ENCODE data around the gene EXOC4.
"Not testable (repeated sequence)": the region's sequence is repeated elsewhere in the genome, so short reads cannot be mapped to it uniquely, and the experiment has no call there.

Gene EXOC4

DNA sequence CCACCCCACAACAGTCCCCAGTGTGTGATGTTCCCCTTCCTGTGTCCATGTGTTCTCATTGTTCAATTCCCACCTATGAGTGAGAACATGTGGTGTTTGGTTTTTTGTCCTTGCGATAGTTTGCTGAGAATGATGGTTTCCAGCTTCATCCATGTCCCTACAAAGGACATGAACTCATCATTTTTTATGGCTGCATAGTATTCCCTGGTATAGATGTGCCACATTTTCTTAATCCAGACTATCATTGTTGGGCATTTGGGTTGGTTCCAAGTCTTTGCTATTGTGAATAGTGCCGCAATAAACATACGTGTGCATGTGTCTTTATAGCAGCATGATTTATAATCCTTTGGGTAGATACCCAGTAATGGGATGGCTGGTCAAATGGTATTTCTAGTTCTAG, 26.1 kb downstream of the EXOC4 start:
- not testable (repeated sequence) for DNase-seq

DNA sequence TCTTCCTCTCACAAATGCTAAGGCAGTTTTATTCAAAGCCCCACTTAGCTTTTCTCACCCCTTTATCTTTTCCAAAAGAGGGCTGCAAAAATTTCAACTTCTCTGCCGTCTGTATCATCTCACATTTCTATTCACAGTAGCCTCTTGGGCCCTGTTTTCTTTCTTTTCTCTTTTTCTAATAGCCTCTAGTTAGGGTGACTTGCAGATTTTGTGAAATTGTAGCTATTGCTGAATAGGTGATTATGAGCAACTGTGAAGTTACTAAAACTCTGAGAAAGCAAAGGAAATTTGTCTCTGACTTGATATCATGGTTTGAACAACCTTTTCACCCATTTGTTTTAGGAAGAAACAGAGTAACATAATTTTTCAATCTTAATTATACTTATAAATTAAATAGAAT, 29.2 kb downstream of the EXOC4 start:
- no peak for DNase-seq

DNA sequence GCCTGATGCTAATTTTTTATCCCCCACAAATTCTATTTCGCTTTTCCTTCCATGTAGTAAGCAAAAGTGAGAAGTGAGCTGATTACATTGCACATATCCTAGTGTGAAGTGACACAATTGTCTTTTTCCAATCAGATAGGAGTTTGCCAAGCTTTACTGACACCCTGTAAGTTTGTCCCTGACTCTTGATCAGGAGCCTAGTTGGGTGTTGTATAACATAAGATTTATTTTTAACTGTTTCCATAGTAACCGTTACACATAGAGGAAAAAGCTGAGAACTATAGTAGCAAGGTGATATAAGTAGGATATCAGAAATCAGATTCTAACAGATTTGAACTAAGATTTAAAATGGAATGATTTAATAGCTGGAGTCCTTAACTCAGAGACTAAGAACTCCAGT, 31.2 kb downstream of the EXOC4 start:
- DNase-seq = no peak

DNA sequence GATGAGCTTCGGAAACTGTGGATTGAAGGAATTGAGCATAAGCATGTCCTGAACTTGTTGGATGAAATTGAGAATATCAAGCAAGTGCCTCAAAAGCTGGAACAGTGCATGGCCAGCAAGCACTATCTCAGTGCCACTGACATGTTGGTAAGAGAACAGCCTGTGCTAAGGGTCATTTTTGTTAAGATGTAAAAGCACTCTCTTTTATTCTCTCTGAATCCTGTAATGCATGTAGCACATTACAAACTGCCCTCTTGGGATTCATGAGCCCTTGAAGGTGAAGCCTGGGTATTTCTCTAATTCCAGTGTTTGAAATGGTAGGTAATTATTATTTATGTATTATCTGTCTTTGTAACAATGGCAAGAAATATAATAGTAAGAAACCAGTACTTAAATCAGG, 36.1 kb downstream of the EXOC4 start:
- no peak for DNase-seq

DNA sequence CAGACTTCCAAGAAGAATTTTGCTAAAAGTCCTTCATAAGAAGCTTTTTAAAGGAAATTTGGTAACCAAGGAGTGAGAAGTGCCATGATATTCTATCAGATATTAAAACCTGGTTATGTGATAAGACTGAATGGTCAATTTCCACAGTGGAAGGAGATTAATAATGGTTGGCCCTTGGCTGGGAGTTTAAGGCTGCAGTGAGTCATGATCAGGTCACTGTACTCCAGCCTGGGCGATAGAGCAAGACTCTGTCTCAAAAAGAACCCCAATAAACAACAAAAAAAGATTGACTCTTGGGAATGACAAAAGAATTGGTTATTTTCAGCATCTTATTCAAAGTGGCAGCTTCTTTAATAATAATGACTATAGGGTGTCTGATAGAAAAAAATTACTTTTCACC, 37.2 kb downstream of the EXOC4 start:
- no peak for DNase-seq

DNA sequence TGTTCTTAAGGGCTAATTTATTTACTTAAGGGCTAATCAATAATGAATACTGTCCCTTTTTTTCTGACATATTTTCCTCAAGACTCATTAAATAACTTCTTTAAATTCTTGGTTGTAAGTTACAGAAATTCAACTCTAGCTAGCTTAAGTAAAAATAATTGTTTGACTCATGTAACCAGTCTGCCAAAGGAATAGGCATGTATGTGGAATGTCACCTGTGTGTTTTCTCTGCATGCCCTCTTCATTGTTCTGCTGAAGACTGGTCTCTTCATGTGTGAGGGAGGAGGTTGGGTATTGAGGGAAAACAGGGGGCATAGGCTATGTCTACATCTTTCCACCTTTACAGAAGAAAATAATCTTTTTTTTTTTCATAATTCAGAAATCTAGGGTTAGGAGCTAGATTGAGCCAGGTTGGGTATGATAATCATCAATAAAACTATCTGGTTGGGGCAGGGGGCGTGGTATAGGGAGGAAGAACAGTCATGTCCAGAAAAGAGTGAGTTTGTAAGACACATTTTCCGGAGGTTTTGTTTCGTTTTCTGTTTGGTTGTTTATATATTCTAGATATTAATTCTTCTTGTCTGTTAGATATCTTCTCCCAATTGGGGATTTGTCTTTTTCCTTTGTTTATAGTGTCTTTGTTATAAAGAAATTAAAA, 37.9 kb downstream of the EXOC4 start:
- DNase-seq = no peak

DNA sequence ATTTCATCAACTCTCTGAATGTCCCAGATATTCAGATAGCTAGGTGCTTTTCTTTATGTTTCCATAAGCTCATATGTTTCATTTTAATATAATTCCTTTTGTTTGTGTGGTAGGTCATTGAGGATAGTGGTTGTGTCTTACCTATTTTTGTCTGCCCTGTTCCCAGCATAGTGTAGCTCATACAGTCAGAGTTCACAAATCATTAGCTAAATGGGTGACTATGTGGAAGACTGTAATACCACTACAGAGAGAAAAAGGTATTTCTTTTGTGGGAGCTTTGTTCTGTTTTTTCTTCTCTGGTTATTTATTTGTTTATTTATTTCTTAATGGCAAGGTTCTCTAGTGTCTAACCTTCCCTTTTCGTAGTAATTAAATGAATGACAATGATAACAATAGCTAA, 39.8 kb downstream of the EXOC4 start:
- no peak for DNase-seq

DNA sequence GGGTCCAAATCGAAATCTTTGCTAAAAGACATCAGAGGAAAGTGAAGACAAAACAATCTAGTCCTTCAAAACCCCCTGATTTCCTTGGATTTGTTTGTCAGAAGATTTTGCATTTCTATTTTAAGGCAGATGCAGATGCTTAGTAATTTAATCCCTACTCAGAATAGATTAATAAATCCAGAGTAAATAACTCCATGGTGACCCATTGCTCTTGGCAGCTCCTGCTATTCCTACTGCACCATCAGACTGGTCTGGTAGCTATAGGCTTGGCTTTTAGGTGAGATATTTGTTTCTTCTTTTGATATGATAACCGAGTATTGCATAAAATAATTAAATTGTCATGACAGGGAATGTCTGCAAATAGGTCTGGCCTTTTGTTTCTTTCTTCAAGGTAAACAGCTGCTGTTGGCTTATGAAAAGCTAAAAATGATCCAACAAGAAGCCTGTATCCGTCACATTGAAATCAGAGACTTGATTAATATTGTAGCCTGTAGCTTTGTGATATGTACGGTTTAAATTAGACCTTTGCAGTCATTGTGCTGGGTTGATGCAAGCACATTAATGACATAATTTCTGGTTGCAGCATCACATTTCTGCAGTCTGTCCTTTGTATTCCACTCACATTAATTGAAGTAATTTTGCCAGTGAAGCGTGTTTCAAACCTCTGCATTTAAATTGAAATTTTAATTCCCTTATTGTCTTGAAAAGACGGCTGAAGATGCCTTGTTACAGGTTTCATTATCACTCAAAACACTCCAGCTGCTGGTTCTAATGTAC, 40.7 kb downstream of the EXOC4 start:
- no peak for DNase-seq

DNA sequence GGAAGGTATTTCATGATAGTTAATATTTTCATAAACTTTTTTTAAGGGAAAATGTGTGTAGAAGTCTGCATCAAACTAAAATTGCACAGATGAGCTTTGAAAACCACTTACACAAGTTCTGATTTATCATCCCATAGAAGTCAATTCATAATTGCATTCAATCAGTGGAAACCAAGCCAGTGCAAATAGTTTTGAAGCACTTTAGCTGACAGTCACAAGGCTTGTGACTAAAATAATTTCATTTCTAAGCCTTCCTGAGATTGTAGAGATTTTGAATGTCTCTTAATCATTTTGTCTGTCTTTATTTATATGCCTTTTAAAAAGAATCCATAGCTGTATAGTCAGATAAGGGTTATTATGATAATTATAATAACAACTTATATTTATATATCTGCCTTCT, 41.4 kb downstream of the EXOC4 start:
- no peak for DNase-seq

DNA sequence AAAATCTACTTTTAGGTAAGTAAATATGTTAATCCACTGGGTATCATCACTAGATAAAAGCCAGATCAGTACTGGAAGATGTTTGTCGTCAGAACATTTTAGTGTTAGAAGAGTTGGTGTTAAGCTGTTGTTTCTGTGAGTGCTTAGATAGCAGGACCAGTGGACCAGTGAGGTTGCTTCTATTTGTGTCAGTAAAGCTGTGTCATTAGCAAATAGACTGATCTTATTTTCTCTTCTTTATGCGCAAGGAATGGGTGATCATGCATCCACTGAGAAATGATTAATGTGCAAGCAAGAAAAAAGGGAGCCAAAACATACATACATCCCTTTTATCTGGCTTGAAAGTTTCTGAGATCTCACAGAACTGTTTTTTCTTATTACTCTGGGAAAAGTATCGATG, 42.6 kb downstream of the EXOC4 start:
- no peak for DNase-seq

DNA sequence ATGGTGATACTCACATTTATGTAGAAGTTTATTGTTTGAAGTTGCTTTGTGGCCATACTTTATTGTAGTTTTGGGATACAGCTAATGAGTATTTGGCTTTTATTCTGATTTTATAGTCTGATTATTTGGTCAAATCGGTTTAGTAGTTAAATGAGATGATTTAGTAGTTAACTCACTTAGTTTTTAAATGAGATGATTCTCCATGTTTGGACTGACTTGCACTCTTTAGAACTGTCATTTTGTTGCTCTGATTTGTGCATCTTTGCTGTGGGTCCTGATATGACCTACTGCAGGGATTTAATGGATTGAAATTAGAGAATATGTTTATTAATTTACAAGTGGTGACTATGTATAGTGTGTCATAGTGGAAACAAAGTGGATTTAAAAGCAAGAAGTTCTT, 44.2 kb downstream of the EXOC4 start:
- DNase-seq = no peak

DNA sequence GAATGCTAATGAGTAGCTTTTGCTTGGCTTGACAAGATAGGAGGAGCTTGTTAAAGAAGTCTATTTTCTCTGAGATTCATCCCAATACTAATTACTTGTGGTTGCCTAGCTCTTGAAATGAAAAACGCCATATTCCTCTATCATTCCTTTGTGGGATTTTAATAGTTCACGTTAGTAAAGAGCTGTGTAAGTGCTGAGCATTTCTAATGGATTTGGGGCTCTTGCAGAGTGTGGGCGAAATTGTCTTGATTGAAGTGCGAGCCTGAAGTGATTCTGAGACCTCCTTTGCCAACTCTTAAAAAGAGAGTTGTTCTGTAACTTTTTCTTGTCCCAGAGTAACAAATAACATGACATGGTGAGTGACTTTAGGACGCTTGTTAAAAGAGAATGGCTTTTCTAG, 45.2 kb downstream of the EXOC4 start:
- DNase-seq = no peak

DNA sequence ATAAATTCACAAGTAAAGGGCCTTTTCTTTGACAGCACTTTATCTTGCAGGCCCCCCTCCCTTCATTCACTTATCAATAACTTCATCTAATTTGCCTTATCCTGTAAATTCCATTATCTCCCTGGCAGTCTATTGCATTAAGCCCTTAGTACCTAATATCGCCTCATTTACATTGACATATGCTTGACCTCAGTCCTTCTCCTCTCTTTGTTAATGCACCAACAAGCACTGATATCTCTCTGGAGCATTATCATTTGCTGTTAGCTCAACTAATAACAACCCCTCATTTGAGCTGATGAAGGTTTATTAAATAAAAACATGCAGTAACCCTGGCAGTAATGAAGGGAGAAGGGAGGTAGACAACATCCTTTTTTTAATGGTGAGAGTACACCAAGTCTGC, 46.8 kb downstream of the EXOC4 start:
- DNase-seq = no peak

DNA sequence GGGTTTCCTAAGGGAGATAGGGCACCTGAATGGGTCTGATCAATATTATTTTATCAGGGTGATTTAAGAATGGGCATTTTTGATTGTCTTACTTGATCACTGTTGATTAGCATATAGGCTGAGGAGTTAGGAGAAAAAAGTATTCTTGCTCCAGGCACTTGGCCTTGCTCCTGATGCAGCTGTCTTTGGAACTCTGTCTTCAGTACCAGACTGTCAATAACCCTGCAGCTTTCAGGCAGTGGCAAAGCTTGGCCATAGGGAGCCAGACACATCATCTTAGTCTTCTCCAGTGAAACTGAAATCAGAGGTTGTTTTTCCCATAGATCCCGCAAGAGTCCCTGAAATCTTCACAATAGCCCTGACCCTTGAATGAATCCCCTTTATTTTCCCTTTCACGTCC, 47.2 kb downstream of the EXOC4 start:
- DNase-seq = no peak

DNA sequence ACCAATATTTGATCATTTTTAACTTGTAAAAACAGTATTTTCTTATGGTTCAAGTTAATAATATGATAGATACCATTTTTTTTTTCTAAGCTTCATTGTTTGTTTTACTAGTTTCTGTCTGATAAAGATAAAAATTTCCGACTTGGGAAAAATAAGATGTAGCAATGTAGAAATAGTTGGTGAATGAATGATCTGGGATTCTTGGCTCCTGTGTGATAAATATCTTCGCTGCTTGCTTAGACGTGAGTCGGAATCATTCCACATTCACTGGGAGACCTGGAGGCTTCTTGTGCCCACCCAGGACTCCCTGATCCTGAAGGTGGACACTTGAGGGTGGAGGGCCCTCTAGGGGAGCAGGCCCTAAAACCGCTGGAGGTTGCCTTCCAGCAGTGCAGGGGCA, 47.9 kb downstream of the EXOC4 start:
- no peak for DNase-seq

DNA sequence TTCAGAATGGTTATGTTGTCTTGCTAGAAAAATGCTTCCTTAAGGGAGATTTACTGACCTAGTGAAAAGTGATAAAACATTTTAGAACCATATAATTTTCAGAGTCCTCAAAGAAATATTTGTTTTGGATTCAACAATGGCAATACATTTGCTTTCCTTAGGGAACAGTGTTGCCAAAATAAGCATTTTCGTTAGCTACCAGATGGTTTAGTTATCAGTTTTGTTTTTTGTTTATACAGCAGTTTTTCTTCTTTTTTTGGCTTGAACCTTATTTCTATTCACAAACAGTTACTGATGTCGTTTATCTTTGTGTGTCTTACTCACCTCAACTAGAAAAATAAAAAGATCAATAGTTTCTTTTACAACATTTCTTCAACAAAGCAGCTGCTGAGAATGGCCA, 48.6 kb downstream of the EXOC4 start:
- DNase-seq = no peak

DNA sequence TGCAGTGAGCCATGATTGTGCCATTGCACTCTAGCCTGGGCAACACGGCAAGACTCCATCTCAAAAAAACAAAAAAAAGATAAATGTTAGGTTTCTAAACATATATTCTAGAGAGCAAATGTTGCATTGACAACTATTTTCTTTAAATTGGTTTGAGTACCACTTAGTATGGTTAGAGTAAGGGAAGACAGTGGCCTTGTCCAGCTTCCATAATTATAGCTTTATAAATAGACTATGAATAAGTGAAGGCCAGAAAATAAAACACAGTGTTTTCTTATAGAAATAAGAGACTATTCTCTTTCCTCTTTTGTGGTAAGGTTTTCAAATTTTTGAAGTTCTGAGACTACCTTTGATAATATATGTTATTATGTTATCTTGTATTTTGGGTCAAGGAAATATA, 50.5 kb downstream of the EXOC4 start:
- DNase-seq = no peak

DNA sequence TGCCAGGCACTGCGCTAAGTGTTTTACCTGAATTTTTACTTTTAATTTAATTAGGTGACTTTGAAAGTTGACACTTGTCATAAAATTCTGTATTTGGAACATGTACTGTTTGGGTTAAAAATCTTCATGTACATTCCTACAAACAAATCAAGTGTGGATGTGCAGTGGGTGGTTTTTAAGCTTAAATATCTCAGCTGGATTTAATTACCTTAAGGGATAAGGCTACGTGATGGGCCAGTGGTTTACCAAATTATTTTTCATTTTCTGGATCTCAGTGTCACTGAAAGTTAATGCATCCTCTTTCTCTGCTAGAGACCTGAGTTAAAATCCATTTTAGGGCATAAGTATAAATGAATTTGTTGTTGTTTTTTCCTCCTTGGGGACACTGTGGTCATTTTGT, 51.1 kb downstream of the EXOC4 start:
- peak; percentile 4 for DNase-seq

DNA sequence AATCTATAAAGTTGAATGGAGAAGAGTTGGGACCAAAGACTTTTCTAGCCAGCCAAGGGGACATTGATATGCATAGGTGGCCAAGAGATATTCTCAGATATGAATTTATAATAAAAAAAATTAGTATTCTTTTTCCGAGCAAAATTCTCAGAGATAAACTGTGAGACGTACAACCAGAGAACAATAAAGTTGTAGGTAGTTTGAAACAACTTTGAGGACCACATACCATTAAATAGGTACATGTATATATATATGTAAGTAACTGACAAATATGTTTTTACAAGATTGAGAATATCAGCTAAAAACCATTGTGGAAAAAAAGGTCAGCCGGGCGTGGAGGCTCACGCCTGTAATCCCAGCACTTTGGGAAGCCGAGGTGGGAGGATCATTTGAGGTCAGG, 56.5 kb downstream of the EXOC4 start:
- no peak for DNase-seq

DNA sequence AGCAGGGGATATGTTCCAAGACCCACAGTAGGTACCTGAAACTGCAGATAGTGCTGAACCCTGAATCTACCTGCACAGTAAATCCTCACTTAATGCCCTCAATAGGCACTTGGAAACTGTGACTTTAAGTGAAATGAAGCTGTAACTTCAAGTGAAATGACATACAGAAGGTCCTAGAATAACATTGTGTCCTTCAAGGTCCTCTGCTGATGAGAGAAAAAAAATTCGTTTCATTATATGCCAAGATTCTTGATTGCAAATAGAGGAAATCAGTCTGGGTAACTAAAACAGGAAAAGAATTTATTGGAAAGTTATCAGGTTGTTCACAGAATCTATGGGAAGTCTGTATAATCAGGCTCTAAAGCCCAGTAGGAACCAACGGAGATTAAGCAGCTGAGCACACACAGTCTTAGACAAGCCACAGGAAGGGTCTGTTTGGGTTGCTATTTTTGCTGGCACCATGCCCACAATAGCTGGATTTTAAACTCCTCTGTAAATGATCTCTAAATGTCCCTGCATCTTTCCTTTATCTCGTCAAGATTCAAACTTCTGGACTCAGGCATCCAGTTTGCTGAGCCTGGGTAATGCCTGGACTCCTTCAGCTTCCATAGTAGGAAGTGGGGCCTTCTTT, 57.5 kb downstream of the EXOC4 start:
- DNase-seq = no peak

DNA sequence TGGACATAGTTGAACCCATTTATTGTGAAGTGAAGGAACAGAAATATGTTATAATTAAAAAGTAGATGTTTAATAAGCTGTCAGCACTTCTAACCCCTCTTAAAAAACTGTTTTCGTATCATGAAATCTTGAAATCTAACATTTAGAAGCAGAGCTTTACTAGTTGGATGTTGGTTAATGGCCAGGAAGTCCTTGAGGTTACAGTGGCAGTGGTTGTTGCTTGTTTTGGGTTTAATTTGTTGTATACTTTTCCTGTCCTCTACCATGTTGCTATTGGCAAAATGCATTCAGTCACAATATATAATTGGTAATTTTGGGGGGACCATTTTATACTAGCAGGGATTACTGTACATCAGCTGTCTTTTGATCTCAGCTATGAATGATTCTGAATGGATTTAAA, 60.7 kb downstream of the EXOC4 start:
- no peak for DNase-seq

DNA sequence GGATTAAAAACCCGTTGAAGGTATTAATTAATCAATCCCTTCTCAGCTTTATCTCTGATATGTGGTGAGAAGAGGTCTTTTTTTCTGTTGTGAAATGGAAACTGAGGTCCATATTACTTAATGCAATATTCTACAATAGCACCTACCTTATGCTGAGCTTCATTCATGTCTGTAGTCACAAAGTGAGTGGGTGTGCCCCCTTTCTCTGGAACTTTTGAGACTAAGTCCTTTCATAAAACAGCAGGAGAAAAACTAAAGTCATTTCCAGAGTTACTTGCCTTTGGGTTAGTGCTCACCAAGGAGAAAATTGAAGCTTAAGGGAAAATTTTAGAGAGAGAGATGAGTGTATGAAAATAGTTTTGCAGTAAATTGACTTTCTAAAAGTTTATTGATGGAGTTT, 61.2 kb downstream of the EXOC4 start:
- no peak for DNase-seq

DNA sequence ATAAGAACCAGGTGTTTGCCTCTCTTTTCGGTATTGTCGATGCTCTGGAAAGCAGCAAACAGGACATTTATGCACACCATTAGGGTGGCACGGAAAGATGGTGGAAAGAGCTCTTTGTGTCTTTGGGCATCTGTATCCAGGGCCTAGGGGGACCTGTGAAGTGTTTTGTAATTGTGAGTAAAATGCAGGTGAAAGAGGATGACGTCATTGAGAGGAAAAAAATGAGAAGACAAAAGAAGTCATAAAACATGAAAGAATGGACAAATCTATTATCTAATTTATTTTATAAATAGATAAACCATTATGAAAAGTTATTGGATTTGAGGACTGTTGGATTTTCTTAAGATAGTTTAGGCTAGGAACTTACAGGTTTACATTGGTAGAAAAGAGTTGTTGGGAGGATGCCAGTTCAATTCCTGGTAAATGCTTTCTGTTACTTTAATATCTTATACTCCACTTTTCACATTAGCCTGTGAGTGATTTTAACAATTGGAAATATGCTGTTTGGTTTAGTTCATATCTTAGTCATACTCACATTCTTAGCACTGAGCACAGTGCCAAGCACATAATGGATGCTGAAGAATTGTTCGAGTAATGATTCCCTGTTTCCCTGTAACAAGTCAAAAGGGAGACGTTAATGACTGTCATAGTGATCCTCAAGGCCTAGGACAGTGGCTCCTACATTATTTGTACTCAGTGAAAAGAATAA, 62.6 kb downstream of the EXOC4 start:
- peak; percentile 71 for DNase-seq

DNA sequence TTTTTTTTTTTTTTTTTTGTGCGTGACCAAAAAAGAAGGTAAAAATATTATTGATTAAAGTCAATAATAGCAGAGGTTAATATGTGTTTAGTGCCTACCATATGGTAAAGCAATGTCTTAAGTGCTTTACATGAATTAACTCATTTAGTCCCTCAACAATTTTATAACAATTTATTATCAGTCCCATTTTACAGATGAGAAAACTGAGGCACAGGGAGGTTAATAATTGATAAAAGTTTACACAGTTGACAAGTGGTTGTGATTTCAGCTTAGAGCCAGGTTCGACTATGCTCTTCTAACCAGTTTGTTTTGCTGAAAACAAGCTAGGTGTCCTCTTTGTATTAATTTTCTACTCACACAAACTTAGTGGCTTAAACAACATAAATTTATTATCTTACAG, 67.0 kb downstream of the EXOC4 start:
- no peak for DNase-seq
